GM21390 (cell line): ENCODE data around the gene MYRF.

Experiments
- ATAC-seq: cut with Tn5 transposase; IDR thresholded peaks from one replicate; pipeline ENCODE4 v1.9.1; 2021; ENCODE audit not compliant: unreplicated experiment

The MYRF gene

GRCh38 chr11:61775606-61776554, 23.4 kb downstream of the MYRF start:
- ATAC-seq, result no peak

GRCh38 chr11:61776561-61777075, 24.2 kb downstream of the MYRF start:
- no peak for ATAC-seq

GRCh38 chr11:61777234-61778090, 25.0 kb downstream of the MYRF start:
- no peak for ATAC-seq

- ATAC-seq, result no peak
Observed at GRCh38 chr11:61778357-61778886, 26.0 kb downstream of the MYRF start.

GRCh38 chr11:61778920-61779650, 26.6 kb downstream of the MYRF start:
- no peak for ATAC-seq

GRCh38 chr11:61779666-61780525, 27.5 kb downstream of the MYRF start:
- no peak for ATAC-seq

GRCh38 chr11:61780581-61781162, 28.2 kb downstream of the MYRF start:
- no peak for ATAC-seq

- ATAC-seq, result no peak
Observed at GRCh38 chr11:61781585-61781984, 29.1 kb downstream of the MYRF start.

- ATAC-seq, result no peak
Observed at GRCh38 chr11:61782299-61782698, 29.9 kb downstream of the MYRF start.

GRCh38 chr11:61782841-61783240, 30.4 kb downstream of the MYRF start:
- ATAC-seq, result no peak

GRCh38 chr11:61783717-61784505, 31.5 kb downstream of the MYRF start:
- no peak for ATAC-seq

GRCh38 chr11:61784506-61784805, 32.0 kb downstream of the MYRF start:
- no peak for ATAC-seq

GRCh38 chr11:61785837-61786402, 33.5 kb downstream of the MYRF start:
- ATAC-seq, result no peak

GRCh38 chr11:61787928-61788491, 35.6 kb downstream of the MYRF start:
- no peak for ATAC-seq

- no peak for ATAC-seq
Observed at GRCh38 chr11:61791737-61792309, 39.4 kb downstream of the MYRF start.

- ATAC-seq, result peak; percentile 87
Observed at GRCh38 chr11:61792310-61793082, 40.1 kb downstream of the MYRF start, which contains the start of the genes FEN1 and TMEM258. FEN1 (plus strand) TSS chr11:61792911; CDS start chr11:61795362, 2,451 bp downstream. TMEM258 (minus strand) TSS chr11:61792599; CDS start chr11:61792558, 41 bp downstream.
